IPS-NIHi7 (cell line): ENCODE results near the gene ARSA.
"Not testable (repeated sequence)": the region's sequence is repeated elsewhere in the genome, so short reads cannot be mapped to it uniquely, and the experiment has no call there.

ENCODE experiments used
- DNase-seq: peaks from one replicate; pipeline ENCODE4 v3.0.0; 2012; ENCODE audit warnings: mixed read lengths; ENCODE audit errors: extremely low spot score

ARSA gene

DNA sequence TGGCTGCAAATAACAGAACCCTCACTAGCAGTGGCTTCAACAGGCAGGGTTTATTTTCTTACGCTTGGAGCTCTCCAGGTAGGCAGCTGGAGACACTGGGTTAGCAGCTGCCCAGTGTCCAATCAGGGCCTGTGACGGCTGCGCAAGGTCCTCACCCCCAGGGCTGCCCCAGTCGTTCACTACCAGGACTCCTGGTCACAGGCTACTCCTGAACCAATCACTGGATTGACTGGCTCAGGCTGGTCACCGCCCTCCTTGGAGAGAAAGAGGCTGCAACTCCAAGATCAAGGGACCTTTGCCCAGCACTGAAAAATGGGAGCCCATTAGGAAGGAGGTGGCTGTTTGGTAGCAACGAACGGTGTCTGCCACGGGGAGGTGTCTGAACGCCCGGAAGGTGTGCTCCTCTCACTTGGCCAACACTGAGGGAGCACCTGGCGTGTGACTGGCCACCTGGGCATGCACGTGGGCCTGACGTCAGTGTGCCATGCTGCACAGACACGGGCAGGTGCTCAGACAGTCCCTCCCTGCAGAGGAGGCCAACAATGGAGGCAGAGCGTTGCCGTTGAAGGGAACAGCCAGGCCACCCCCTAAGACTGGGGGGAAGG lies 5.1 kb downstream of the ARSA start:
- no peak for DNase-seq

DNA sequence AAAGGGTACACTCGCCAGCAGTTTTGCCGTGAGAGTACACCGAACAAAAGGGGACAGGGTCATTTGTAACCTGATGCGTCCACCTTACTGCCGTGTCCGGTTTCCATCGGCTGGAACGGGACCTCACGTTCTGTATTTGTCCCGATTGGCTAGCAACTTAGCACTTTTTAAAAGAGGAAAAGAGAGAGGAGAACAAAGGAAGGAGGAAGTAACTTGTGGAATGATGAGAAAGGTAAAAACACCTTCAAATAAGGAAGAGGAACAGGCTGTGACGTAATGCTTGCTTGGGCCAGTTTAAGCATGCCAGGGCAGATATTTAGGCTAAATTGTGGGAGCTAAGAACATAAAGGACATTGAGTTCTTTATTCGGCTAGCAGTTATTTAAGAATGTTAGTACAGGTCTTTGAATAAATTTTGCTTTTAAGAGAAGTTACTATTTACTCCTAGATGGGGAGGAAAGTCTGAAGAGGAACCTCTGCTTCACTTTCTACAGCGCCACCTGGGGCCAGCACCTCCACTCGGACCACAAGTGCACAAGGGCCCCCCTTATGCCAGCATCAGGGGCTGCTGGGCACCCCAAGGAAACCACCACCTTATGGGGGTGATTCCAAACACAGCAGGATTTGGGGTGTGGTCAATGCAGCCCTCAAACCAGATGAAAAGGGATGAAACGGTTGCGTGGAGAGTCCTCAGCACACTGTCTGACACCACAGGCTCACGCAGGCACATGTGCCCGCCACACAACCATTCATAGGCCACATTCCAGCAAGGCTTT lies 5.8 kb downstream of the ARSA start:
- DNase-seq: no peak

DNA sequence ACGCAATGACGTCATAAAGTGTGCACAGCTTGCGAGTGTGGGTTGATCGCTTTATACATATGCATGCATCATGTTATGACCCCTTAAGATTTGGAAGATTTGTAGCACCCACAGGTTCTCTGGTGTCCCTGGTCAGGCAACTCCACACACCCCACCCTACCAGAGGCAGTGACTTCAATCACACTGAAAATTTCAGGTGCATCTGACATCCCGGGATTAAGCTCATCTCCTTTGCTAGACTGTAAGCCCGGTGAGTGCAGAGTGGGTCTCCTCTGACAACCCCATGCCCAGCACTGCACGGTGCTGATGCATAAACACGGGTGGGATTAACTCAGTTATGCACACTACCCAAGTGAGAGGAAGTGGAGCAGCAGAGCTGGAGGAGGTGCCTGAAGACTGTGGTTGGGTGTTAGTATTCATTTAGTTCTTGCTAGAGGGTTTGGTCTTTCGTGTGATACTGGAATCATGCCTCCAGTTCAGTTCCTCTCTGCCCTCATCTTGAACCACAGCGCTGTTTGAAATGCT lies 6.5 kb downstream of the ARSA start:
- DNase-seq: no peak

DNA sequence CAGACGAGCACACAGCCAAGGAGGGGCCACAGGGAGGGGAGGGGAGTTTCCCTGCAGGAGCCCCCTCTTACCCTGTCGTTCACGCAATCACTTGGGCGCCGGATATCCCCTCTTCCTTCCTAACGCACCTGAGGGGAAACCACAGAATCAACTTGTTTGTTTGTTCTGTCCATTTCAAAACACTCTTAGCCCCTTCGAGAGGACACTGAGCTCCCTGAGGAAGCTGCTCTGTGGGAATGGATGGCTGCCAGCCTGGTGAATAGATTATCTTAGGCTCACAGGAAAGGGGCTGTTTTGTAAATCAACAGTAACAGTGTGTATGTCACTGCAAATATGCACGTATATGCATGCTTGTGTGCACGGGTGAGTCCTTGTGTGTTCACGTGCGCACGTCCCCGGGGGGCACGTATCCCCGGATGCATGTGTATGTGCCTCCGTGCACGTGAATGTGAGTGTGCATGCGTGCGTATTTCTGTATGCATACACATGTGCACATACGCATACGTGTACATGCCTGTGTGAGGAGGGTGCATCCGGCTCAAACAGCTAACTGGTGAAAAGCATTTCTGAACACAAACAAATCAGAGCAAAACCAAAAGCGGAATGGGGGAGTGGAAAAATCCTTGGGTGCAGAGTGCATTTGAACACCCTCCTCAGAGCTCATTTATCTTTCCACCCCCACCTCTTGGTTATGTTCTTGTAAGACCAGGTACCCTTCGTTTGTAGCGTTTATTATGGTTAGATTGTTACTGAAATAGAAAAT lies 7.2 kb downstream of the ARSA start:
- DNase-seq: peak; percentile 83

DNA sequence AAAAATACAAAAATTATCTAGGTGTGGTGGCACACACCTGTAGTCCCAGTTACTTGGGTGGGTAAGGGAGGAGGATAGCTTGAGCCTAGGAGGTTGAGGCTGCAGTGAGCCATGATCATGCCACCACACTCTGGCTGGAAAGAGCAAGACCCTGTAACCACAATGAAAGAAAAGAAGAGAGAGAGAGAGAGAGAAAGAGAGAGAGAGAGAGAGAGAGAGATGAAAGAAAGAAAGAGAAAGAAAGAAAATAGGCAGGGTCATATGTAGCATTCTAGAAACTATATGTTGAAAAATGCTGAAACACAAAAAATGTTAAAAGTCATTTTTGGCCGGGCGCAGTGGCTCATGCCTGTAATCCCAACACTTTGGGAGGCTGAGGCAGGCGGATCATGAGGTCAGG lies 13.7 kb downstream of the ARSA start:
- DNase-seq: not testable (repeated sequence)

DNA sequence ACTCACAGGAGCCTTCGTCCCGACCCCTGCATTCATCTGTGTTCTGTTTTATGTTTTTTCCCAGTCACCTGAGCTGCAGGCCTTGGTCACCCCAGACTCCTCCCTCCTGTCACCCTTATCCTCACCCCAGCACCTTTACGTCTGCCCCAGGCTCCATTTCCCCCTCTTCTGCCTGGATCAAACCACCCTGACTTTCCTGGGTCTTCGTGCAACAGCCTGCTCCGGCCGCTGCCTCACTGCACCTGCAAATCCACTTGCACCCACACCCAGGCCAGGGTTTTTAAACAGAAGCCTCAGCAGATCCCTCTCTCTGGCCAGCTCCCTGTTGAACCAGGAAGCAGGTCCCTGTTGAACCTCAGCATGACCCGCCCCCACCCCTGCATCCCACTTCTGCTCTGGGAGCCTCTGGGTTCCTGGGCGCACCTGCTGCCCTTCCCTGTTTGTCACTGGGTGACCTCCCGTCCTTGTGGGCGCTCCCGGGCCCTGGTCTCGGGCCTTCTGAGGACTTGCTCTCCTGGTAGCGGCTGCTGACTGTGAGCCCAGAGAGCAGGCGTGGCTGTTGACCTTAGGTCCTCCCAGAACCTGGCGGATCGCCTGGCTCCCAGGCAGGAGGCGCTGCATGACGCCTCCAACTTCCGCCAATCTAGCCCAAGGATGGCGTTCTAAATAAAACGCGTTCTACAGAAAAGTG lies 14.5 kb downstream of the ARSA start:
- DNase-seq: peak; percentile 59

DNA sequence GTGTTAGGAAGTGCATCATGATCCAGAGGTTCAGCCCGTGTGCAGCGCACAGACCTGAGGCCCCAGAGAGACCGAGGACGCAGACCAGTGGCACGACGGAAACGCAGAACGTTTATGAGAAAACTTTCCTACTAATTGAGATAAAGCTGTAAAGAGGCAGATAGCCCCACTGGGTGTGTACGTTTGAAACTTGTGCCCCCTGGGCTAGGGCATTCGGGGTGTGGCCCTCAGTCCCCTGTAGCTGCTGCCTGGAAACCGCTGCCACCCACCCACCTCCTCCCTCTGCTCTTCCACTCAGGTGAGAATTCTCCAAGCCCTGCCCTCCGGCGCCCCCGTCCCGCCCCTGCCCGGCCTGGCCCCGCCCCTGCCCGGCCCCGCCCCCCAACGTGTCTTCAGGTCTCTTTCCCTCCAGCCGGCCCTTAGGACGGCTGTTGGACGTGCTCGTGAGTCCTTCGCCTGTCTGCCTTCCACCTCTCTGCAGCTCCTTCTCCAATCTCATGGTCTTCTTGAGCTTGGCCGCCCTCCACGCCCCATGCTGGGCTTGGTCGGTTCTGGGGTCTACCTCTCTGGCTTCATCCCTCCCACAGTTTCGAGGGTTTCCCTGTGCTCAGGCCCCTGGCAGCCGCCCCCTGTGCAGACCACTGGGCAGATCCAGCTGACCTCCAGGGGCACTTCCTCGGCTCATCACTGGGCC lies 15.3 kb downstream of the ARSA start:
- DNase-seq: peak; percentile 88

DNA sequence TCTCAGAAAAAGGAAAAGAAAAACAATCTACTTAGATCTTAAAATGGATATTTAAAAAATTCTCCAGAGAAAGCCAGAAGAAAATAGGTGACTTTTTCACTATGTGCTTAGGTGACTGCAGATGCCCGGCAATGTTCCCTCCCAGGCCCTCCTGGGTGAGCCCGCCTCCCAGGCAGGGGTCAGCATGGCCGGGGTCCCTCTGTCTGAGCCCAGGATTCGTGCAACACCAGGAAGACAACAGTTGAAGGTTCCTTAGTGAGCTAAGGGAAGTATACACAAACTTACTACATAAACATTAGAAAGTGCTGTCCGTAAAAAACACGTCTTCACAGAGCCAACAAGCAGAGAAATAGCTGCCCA lies 15.8 kb downstream of the ARSA start:
- no peak for DNase-seq

DNA sequence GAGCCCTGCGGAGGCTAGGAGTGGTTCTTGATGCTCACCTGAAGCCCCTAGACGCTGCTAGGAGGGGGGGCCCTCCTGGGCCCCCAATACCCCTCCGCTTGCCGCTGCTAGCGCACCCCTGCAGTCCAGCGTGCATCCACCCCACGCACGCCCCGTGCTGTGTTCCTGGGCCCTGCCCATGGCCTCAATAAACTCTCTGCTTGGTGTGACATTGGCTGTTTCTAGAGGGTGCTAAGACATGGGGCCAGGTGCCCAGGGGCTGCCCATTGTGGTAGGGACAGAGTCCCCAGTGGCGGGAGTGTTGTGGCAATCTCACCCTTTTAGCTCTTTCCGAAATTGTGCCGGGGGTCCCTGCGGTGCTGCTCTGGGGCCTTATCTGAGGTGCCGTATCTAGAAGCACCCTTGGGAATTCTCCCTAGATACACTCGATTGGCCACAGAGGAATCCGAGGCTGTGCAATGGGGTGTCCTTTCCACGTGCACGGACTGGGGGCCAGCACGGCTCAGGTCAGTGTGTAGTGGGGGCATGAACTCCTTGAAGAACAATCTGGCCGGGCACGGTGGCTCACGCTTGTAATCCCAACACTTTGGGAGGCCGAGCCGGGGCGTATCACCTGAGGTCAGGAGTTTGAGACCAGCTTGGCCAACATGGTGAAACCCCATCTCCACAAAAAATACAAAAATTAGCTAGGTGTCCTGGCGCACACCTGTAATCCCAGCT lies 16.5 kb downstream of the ARSA start:
- DNase-seq: no peak

DNA sequence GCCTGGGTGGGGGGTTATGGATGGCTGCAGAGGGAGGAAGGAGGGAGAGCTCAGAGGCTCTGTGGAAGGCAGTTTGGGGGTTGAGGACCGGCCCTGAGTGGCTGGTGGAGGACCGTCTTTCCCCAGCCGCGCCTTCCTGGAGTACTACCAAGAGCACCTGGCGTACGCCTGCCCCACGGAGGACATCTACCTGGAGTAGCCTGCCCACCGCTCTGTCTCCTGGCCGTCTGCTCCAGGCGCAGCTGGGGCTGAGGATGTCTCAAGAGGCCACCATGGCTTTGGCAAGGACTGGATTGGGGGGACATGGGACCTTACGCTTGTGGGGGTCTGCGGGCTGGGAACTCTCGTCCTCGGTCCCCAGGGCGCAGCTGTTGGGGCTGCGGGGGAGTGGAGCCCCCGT lies 17.4 kb downstream of the ARSA start:
- DNase-seq: peak; percentile 5

DNA sequence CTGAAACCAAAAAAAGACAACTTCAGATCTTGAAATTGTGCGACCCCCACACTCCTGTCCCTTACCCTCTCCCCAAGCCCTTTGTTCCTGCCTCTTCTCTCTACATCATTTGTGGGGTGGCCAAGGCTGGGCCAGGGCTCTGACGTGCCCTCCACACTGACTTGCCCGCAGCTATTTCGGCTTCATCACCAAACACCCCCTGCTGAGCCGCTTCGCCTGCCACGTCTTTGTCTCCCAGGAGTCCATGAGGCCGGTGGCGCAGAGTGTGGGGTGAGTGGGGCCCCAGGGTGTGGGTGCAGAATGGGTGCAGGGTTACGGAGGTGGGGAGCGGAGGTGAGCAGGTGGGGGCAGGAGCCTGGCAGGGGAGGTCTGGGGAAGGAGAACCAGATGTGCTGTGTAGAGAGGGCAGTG lies 17.9 kb downstream of the ARSA start:
- DNase-seq: no peak

DNA sequence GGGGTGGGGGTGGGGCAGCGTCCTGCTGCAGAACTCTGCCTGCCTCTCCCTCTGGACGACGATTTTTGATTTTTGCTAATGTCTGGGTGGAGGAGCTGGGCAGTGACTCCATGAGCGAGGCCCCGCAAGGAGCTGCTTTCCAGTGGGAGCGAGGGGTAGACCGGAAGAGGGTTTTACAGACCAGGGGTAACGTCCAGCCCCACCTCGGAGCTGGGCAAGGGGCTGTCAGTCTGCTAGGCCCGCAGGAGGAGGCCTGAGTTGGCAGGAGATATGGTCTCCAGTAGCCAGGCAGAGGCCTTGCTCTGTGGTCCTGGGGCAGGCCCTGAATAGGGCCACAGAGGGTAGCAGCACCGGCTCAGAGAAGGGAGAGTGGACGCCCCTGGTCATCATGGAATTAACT lies 18.4 kb downstream of the ARSA start:
- no peak for DNase-seq

DNA sequence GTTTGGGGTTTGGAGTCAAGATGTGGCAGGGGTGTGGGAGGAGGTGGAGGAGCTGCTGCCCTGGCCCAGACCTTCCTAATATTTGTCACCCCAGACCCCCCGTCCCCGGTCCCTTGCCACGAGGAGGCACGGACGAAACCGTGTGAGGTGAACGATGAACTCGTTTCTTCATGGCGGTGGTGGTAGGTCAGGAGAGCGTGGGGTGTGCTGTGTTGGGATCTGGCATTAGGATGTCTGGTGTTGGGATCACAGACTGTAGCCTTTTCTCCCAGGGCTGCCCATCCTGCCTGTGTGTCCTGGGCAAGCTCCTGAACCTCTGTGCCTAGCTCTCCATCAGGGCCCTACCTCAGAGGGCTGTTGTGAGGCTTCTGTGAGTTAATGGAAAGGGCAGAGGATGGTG lies 19.0 kb downstream of the ARSA start:
- DNase-seq: no peak

DNA sequence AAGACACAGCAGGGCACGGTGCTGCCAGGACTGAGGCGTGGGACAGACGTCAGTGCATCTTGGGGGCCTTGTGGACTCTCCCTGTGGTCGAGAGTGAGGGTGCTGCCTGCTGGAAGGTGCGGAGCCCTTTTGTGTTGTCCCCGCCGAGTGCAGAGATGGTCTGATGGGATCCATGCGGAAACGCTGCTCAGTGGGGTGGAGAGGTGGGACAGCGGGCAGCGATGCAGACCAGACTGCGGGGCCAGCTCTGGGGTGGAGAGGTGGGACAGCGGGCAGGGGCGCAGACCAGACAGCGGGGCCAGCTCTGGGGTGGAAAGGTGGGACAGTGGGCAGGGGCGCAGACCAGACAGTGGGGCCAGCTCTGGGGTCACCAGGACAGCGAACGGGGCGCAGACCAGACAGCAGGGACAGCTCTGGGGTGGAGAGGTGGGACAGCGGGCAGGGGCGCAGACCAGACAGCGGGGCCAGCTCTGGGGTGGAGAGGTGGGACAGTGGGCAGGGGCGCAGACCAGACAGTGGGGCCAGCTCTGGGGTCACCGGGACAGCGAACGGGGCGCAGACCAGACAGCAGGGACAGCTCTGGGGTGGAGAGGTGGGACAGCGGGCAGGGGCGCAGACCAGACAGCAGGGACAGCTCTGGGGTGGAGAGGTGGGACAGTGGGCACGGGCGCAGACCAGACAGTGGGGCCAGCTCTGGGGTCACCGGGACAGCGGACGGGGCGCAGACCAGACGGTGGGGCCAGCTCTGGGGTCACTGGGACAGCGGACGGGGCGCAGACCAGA lies 19.7 kb downstream of the ARSA start:
- DNase-seq: not testable (repeated sequence)

DNA sequence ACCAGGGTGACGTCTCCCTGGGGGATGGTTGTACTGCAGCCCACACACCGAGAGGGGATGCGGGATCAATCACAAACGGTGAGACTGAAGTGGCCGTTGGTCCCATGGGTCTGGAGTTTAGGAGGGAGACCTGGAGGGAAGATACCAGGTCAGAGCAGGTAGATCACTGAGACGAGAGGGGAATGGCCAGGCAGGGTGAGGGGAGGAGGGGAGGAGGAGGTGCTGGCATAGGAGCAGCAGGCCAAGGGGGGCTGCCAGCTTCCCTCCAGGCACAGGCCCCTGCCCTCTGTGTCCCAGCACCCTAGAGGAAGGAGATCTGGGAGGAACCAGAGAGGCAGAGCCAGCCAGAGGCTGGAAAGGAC lies 20.3 kb downstream of the ARSA start:
- DNase-seq: no peak

DNA sequence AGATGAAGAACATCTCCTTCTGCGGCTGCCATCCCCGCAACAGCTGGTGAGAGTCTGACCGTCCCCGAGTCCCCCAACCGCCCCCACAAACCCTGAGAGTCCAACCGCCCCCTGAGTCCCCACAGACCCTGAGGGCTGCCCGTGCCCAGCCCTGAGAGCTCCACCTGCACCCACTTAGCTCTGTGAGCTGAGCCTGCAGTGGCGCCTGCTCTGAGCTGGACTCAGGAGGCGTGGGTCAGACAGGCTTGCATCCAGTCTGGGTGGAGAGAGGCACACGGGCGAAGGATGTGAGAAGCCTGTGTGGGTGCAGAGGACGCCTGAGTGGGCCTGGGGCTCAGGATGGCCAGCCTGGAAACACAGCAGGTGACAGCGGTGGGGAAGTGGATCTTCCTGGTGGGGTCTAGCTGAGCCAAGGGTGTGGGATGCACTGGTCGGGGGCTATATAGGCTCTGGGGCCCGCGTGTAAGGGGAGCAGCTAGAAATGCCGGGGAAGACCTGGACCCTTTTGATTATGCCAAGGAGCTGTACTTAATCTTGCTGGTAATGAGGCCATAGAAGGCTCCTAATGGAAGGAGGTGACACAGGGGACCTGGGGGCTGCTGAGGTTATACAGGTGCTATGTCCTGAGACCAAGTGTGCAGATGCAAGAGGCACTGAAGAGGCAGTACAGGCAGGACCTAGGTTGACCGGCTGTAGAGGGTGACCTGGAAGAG lies 20.9 kb downstream of the ARSA start:
- no peak for DNase-seq

DNA sequence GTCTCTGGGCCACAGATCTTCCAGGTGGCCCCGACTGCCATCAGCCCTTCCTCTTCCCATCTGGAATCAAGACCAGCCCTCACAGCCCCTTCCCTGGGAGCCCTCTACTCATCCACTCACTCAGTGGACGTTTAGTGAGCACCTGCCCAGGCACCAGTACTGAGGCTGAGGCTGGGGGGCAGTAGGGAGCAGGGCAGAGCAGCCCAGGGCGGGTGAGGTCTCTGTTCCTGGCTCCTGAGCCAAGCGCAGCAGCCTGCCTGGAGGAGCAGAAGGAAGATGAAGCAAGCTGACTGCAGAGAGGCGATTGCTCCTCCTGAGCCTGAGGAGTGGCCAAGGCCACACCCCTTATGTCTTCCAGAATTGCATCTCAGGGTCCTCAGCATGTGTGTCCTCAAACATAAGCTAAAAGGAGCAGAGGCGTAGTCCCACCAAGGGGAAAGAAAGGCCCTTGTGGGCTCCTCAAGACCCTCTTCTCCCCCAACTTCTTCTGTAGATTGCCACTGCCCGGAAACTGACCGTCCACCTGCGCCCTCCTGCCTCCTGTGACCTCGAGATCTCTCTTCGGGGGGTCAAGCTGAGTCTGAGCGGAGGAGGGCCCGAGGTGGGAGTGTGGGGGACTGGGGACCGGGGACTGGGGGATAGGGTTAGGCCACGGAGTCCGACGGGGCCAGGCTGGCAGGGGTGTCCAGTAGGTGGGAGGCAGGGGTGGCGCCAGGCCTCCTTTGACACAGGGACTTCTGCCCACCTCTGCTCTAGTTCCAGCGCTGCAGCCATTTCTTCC lies 21.6 kb downstream of the ARSA start:
- DNase-seq: no peak

DNA sequence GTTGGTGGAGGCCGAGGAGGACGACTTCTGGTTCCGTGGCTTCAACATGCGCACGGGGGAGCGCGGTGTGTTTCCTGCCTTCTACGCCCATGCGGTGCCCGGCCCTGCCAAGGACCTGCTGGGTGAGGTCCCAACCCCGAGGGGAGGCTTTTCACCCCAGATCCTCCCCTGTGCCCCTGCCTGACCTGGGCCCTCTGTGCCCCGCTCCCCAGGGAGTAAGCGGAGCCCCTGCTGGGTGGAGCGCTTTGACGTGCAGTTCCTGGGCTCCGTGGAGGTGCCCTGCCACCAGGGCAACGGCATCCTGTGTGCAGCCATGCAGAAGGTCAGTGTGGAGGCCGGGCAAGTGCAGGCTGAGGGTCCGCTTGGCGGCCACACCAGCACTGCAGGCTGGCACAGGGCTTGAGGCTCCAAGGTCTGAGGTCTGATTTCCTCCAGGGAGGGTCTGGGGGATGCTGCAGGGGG lies 22.3 kb downstream of the ARSA start:
- DNase-seq: no peak
